Activated naive CD8-positive, alpha-beta T cell (primary cell): ENCODE measurements around the gene SMIM32.

Source experiments
- H3K27ac Mint-ChIP-seq: one replicate; pipeline ENCODE4 v1.8.0; 2021; ENCODE audit warnings: mixed read lengths
- H3K27me3 Mint-ChIP-seq: one replicate; pipeline ENCODE4 v1.8.0; 2021; ENCODE audit warnings: mixed read lengths
- H3K36me3 Mint-ChIP-seq: one replicate; pipeline ENCODE4 v1.8.0; 2021; ENCODE audit warnings: mixed read lengths
- H3K4me1 Mint-ChIP-seq: one replicate; pipeline ENCODE4 v1.8.0; 2021; ENCODE audit warnings: low read depth, mixed read lengths
- H3K4me3 Mint-ChIP-seq: one replicate; pipeline ENCODE4 v1.8.0; 2021; ENCODE audit warnings: mild to moderate bottlenecking, mixed read lengths
- H3K9me3 Mint-ChIP-seq: one replicate; pipeline ENCODE4 v1.8.0; 2021; ENCODE audit warnings: low read depth, mixed read lengths

SMIM32 gene

GRCh38 chr5:136182618-136183017, 10.3 kb downstream of the SMIM32 start:
- Mint-ChIP-seq H3K27me3 (no peaks in the 10 kb centered on the region), H3K36me3 (no peaks in the 10 kb centered on the region), H3K4me1 (no peaks in the 10 kb centered on the region), H3K27ac (no peak overlapping the region), H3K4me3 (no peak overlapping the region), H3K9me3 (no peaks in the 10 kb centered on the region)

DNA sequence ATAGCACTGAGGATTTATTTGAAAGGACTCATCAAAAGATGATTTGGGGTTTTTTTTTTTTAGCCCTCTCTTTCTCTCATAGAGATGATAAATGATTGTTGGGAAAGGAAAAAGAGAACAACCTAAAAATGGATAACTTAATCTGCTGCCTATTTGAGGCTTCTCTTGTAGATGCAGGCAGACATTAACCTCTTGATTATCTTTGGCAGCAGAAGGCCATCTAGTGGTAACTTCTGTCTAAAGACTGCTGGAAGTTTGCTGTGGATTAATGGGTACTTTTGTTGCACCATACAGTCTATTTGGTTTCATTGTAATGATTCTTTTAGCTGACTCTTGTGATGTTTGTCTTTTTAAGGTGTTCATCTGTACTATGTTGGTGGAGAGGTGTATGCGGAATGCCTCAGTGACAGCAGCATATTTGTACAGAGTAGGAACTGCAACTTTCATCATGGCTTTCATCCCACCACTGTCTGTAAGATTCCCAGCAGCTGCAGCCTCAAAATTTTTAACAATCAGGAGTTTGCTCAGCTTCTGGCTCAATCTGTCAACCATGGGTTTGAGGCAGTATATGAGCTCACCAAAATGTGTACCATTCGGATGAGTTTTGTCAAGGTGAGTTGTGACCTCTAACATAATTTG, 18.8 kb downstream of the SMIM32 start:
- Mint-ChIP-seq H3K36me3 (no peaks in the 10 kb centered on the region), H3K27ac (no peak overlapping the region), H3K9me3 (no peaks in the 10 kb centered on the region), H3K4me3 (no peak overlapping the region), H3K27me3 (no peaks in the 10 kb centered on the region), H3K4me1 (no peaks in the 10 kb centered on the region)

- no peak overlapping the region for H3K27ac Mint-ChIP-seq
- no peaks in the 10 kb centered on the region for H3K9me3 Mint-ChIP-seq
- H3K27me3 Mint-ChIP-seq: no peaks in the 10 kb centered on the region
- no peaks in the 10 kb centered on the region for H3K4me1 Mint-ChIP-seq
- H3K36me3 Mint-ChIP-seq: no peaks in the 10 kb centered on the region
- H3K4me3 Mint-ChIP-seq: no peak overlapping the region
These were observed 23.7 kb downstream of the SMIM32 start for GRCh38 chr5:136169218-136169617.

GRCh38 chr5:136166909-136167308, 26.1 kb downstream of the SMIM32 start:
- Mint-ChIP-seq H3K27ac (no peak overlapping the region), H3K27me3 (no peaks in the 10 kb centered on the region), H3K36me3 (no peaks in the 10 kb centered on the region), H3K9me3 (no peaks in the 10 kb centered on the region), H3K4me1 (no peaks in the 10 kb centered on the region), H3K4me3 (no peak overlapping the region)

GRCh38 chr5:136164226-136164625, 28.7 kb downstream of the SMIM32 start:
- H3K36me3 Mint-ChIP-seq: no peaks in the 10 kb centered on the region
- no peaks in the 10 kb centered on the region for H3K4me1 Mint-ChIP-seq

GRCh38 chr5:136162008-136162407, 31.0 kb downstream of the SMIM32 start:
- Mint-ChIP-seq H3K27ac (no peak overlapping the region), H3K4me3 (no peak overlapping the region), H3K27me3 (no peaks in the 10 kb centered on the region), H3K4me1 (no peaks in the 10 kb centered on the region), H3K36me3 (no peaks in the 10 kb centered on the region), H3K9me3 (no peaks in the 10 kb centered on the region)

More at GRCh38 chr5:136164226-136164625, 28.7 kb downstream of the SMIM32 start:
- no peaks in the 10 kb centered on the region for H3K27me3 Mint-ChIP-seq
- no peaks in the 10 kb centered on the region for H3K9me3 Mint-ChIP-seq
- no peak overlapping the region for H3K27ac Mint-ChIP-seq
- H3K4me3 Mint-ChIP-seq: no peak overlapping the region

DNA sequence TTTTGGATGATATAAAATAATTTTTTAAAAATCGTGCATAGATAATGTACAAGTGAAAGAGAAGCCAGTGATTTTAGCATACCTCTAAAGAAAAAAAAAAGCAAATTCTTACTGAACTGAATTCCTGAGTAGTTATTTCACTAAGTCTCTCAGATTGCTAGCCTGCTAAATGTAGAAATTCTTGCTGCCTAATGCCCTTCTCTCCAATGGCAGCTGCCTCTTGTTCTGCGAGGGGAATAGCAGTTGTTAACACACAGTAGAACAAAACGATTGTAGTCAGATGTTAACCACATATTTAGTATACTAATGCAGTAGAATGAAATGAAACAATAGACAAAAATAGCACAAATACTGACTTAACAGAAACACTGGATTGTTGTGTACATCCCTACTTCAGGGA, 33.5 kb downstream of the SMIM32 start:
- Mint-ChIP-seq H3K27me3 (no peaks in the 10 kb centered on the region), H3K27ac (no peak overlapping the region), H3K4me3 (no peak overlapping the region), H3K36me3 (peaks cover 4% of the 10 kb centered on the region), H3K9me3 (no peaks in the 10 kb centered on the region), H3K4me1 (no peaks in the 10 kb centered on the region)

DNA sequence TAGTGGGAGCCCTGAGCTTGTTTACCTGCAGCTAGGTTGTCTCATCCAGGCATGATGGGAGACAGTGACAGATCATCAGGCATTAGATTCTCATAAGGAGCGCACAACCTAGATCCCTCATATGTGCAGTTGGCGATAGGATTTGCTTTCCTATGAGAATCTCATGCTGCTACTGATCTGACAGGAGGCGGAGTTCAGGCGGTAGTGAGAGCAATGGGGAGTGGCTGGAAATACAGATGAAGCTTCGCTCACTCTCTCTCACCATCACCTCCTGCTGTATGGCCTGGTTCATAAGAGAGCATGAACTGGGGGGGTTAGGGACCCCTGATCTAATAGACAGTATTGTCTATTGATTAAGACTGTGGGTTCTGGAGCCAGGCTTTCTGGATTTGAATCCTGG, 35.4 kb downstream of the SMIM32 start:
- peaks cover 4% of the 10 kb centered on the region for H3K36me3 Mint-ChIP-seq
- H3K4me1 Mint-ChIP-seq: no peaks in the 10 kb centered on the region
- no peaks in the 10 kb centered on the region for H3K27me3 Mint-ChIP-seq

DNA sequence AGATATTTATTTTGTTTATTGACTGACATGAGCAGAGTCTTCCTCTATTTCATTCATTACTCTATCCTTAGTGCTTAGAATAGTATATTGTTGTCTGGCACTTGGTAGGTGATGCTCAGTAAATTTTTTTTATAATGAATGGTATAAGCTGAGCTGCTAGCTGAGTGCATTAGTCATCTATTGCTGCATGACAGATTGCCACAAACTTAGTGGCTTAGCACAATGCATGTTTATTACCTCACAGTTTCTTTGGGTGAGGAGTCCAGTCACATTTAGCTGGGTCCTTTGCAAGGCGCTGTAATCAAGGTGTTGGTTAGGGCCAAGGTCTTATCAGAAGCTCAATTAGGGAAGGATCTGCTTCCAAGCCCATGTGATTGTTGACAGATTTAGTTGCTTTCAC, 37.2 kb downstream of the SMIM32 start:
- H3K27ac Mint-ChIP-seq: no peak overlapping the region
- H3K27me3 Mint-ChIP-seq: no peaks in the 10 kb centered on the region
- peaks cover 4% of the 10 kb centered on the region for H3K36me3 Mint-ChIP-seq
- no peaks in the 10 kb centered on the region for H3K4me1 Mint-ChIP-seq
- no peak overlapping the region for H3K4me3 Mint-ChIP-seq
- H3K9me3 Mint-ChIP-seq: no peaks in the 10 kb centered on the region

More for the DNA sequence above, 35.4 kb downstream of the SMIM32 start:
- no peak overlapping the region for H3K4me3 Mint-ChIP-seq
- H3K9me3 Mint-ChIP-seq: no peaks in the 10 kb centered on the region
- H3K27ac Mint-ChIP-seq: no peak overlapping the region

GRCh38 chr5:136155078-136155477, 37.9 kb downstream of the SMIM32 start:
- H3K27me3 Mint-ChIP-seq: no peaks in the 10 kb centered on the region
- H3K4me3 Mint-ChIP-seq: no peak overlapping the region
- no peaks in the 10 kb centered on the region for H3K4me1 Mint-ChIP-seq
- peaks cover 4% of the 10 kb centered on the region for H3K36me3 Mint-ChIP-seq
- no peaks in the 10 kb centered on the region for H3K9me3 Mint-ChIP-seq
- no peak overlapping the region for H3K27ac Mint-ChIP-seq

DNA sequence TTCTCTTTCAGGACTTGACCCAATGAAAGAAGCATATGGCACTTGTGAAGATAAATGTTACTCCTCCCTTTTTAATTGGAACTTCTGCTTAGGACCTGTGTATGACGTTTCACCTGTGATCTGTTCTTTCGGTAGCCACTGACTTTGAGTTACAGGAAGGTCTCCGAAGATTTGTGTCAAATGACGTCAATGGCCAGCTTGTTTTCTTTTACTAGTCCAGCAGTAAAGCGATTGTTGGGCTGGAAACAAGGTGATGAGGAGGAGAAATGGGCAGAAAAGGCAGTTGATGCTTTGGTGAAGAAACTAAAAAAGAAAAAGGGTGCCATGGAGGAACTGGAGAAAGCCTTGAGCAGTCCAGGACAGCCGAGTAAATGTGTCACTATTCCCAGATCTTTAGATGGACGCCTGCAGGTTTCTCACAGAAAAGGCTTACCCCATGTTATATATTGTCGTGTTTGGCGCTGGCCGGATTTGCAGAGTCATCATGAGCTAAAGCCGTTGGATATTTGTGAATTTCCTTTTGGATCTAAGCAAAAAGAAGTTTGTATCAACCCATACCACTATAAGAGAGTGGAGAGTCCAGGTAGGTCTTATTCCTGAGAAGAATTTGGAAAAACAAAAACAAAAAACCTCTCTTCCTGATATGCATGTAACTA, 39.3 kb downstream of the SMIM32 start:
- Mint-ChIP-seq H3K4me1 (no peaks in the 10 kb centered on the region), H3K27ac (no peak overlapping the region), H3K4me3 (no peak overlapping the region), H3K27me3 (no peaks in the 10 kb centered on the region), H3K9me3 (no peaks in the 10 kb centered on the region), H3K36me3 (peaks cover 4% of the 10 kb centered on the region)

DNA sequence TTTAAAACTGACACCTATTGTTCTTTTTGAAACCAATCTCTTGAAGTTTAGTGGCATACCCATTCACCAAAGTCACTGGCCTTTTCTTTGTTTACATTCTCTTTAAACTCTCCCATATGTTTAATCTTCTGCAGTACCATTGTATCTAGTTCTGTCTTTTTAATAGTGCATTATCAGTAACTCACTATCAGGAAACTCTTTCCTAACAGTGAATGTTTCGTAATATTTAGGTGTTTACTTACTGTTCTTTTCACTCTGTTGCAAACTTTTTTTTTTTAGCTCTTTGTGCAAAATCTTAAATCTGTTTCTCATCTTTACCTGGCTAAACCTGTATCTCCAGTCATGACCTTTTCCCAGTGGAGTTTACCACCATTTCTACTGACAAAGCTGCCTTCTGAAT, 43.1 kb downstream of the SMIM32 start:
- H3K9me3 Mint-ChIP-seq: no peaks in the 10 kb centered on the region
- no peaks in the 10 kb centered on the region for H3K36me3 Mint-ChIP-seq
- peaks cover 1% of the 10 kb centered on the region for H3K4me1 Mint-ChIP-seq
- H3K27me3 Mint-ChIP-seq: no peaks in the 10 kb centered on the region
- H3K27ac Mint-ChIP-seq: no peak overlapping the region
- no peak overlapping the region for H3K4me3 Mint-ChIP-seq

DNA sequence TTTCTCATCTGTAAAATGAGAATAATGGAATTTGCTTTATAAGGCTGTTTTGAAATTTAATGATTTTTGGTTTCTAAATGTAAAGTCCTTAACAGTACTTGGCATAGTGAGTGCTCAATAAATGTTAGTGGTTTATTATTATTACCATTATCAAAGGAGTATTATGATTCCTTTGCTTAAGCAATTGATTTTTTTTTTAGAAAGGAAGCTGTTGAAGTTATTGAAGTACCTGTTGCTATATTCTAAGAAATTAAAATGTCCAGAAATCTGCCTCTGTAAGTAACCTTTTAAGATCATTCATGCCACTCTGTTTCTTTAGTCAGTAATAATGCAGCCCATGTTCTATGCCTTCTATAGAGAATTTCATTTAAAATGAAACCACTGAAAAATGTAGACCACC, 45.3 kb downstream of the SMIM32 start:
- Mint-ChIP-seq H3K4me3 (no peak overlapping the region), H3K9me3 (no peaks in the 10 kb centered on the region), H3K36me3 (no peaks in the 10 kb centered on the region), H3K27ac (no peak overlapping the region), H3K27me3 (no peaks in the 10 kb centered on the region), H3K4me1 (peaks cover 1% of the 10 kb centered on the region)

GRCh38 chr5:136146201-136146600, 46.8 kb downstream of the SMIM32 start:
- no peaks in the 10 kb centered on the region for H3K36me3 Mint-ChIP-seq
- no peak overlapping the region for H3K4me3 Mint-ChIP-seq
- no peak overlapping the region for H3K27ac Mint-ChIP-seq
- H3K9me3 Mint-ChIP-seq: no peaks in the 10 kb centered on the region
- peaks cover 1% of the 10 kb centered on the region for H3K4me1 Mint-ChIP-seq
- no peaks in the 10 kb centered on the region for H3K27me3 Mint-ChIP-seq

- Mint-ChIP-seq H3K27me3 (no peaks in the 10 kb centered on the region), H3K4me3 (no peak overlapping the region), H3K9me3 (no peaks in the 10 kb centered on the region), H3K4me1 (peaks cover 1% of the 10 kb centered on the region), H3K27ac (no peak overlapping the region), H3K36me3 (no peaks in the 10 kb centered on the region)
These were observed 47.9 kb downstream of the SMIM32 start for GRCh38 chr5:136145030-136145429.

DNA sequence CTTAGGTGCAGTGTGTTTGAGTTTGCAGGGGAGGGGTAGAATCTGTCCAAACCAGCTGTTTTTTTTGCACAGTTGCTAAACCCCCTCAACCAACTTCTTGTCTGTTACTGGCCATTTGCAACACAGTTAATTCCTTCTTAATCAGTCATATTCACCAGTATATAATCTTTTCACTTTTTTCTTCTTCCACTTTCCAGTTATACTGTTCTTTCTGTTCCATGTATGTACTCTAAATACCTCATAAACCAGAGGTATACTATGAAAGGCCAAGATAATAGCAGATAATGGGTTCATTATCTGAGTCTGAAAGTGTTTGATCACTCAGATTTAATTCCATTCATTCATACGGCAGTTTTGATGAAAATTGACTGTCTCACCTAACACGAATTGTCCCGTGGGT, 49.2 kb downstream of the SMIM32 start:
- no peak overlapping the region for H3K27ac Mint-ChIP-seq
- no peaks in the 10 kb centered on the region for H3K27me3 Mint-ChIP-seq
- H3K4me1 Mint-ChIP-seq: peaks cover 1% of the 10 kb centered on the region
- H3K36me3 Mint-ChIP-seq: no peaks in the 10 kb centered on the region
- no peak overlapping the region for H3K4me3 Mint-ChIP-seq
- H3K9me3 Mint-ChIP-seq: no peaks in the 10 kb centered on the region
